Smooth muscle cell of the umbilical artery (primary cell): Measurements from ENCODE around the gene KLK12. TPM values are rescaled to one million over a fixed set of nuclear protein-coding genes. Genes with fewer than 3 reads are reported as not detected.

Source experiments
- total RNA-seq: library from RNA; depleted of rRNA; stranded (reverse); fragments of >200 nt; gene quantifications from 2 replicates; pipeline ENCODE4 v1.2.3, GENCODE V29; 2014

KLK12 gene
- not detected in 2 replicates for total RNA-seq

DNA sequence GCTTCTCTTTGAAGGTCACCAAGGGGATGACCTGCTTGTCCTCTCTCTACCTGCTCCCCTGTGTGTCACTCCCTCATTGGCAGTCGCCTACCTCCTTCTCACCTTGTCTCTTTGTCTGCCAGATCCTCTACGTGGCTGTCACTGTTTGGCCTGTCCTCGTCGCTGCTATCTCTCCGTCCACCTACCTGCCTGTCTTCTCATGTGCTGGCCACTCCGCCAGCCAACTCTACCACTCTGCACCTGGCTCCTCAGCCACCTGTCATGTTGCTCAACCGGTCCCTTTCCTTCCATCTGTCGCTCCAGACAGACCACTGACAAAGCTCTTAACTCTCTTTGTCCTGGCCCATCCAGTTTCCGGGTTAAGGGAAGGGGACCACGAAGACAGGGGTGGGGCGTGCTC is at the start of gene KLK12:
Gene KLK12, minus strand, starts transcription at position 299 of the 400 bp plus-strand sequence. CDS start 381 bp downstream, outside the sequence.

DNA sequence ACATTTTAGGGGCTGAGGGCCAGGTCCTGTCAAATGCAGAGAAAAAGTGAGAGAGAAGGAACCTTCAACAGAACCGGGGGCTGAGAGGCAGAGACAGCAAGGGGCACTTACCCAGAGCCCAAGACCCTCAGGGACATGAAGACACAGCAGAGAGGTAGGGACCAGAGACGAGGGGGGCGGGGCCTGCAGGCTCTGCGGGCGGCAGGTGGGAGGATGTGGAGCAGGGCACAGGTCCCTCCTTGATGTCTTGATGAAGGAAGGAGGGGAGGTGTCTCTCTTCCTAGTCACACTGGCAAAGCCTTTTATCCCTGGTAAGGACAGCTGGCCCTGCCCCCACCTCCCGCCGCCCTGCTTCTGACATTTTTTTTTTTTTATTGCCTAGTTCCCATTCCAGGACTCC is 47.8 kb upstream of the KLK12 start, which contains the start of gene KLK14:
Gene KLK14, minus strand, starts transcription at position 277 of the 400 bp plus-strand sequence. Its CDS starts 273 bp downstream, at position 4.

GRCh38 chr19:51064534-51065220 is 29.9 kb upstream of the KLK12 start, which contains the start of gene KLK13:
KLK13 (minus strand) TSS chr19:51065092; CDS start chr19:51065067, 25 bp downstream.

DNA sequence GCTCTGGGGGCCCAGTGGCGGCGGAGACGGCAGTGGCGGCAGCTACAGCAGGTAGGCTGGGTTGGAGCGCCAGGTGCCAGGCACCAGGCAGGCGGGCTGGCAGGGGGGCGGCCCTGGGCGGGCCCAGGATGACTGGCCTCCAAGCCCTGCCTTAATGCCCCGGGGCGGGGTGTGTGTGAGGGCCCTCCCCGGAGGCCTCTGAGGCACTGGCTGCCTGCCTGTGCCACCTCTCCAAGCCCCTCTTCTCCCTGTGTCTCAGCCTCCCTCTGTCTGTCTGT is 8.3 kb downstream of the KLK12 start, which contains the start of gene KLK11:
Gene KLK11, minus strand, starts transcription at position 63 of the 278 bp plus-strand sequence. CDS start 985 bp downstream, outside the sequence.

DNA sequence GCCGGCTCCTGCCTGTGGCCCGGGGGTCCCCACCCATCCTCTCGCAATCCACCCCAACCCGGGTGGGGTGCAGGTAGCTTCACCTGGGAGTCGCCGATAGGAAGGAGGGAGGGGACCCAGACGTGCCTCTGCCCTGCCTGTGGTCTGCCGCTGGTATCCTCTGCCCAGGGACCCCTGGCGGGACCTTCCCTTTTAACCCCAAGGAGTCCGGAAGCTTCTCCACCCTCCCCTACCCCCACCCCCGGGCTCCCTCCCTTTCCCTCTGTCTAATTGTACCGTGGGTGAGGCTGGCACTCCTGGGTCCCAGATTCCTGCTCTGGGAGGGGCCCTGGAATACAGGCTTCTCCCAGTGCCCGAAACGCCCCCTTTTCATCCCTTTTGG is 15.3 kb downstream of the KLK12 start, which contains the start of gene KLK10:
Gene KLK10, minus strand, starts transcription at position 166 of the 382 bp plus-strand sequence. CDS start 579 bp downstream, outside the sequence.

DNA sequence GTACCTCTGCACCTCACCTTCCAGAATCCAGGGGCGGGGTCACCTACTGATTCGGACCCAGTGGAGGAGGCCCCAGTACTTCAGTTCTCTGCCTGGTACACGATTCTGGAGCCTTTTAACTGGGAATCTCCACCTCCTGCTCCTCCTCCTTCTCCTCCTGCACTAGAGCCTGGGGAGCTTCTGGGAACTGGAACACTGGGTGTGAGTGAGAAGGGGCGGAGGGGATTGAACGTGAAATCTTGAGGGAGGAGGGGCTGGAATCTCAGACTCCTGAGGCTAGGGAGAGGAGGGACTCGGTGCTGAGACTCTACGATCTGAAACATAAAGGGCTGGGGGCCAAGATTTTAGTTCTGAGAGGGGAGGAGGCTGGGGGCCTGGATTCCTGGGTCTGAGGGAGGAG is 33.3 kb downstream of the KLK12 start, which contains the start of gene KLK8:
Gene KLK8, minus strand, starts transcription at position 90 of the 400 bp plus-strand sequence. CDS start 437 bp downstream, outside the sequence.

DNA sequence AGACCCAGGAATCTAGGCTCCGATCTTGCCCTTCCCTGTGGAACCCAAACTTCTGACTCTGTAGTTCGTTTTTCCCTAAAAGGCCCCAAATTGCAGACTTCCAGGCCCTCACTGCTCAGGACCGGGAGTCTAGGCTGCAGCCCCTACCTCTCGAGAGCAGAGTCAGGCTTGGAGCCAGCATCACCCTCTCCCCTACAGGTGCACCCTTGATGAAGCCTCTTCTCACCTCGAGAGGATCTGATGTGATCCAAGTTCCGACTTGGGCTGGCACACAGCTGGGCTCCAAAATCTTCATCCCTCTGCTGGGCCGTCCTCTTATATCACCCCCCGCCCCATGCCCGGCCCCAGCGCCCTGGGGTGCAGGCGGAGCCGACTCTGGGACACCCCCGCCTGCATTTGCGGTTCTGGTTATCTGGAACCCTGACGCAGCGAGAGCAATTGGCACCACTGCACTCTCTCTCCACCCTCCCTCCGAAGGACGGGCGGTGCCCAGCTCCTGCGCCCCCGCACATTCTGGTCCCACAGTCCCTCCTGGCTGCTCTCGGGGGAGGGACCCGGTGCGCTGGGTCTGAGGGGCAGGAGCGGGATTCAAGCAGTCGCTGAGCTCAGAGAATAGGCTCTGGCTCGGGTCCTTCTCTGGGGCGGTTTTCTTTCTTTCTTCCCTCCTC is 51.0 kb downstream of the KLK12 start, which contains the start of gene KLK7:
Gene KLK7, minus strand, starts transcription at position 293 of the 668 bp plus-strand sequence. CDS start 1,518 bp downstream, outside the sequence.

Other genes with a start within 250 kb of the KLK12 start
- not detected in 2 replicates for gene ACP4, start 244.6 kb downstream of the KLK12 start, total RNA-seq
- not detected in 2 replicates for gene KLK1, start 211.2 kb downstream of the KLK12 start, total RNA-seq
- gene KLK15, start 201.4 kb downstream of the KLK12 start, total RNA-seq: not detected in 2 replicates
- not detected in 2 replicates for gene KLK3, start 180.1 kb downstream of the KLK12 start, total RNA-seq
- gene KLK2, start 161.6 kb downstream of the KLK12 start, total RNA-seq: not detected in 2 replicates
- not detected in 2 replicates for gene KLK4, start 123.6 kb downstream of the KLK12 start, total RNA-seq
- not detected in 2 replicates for gene KLK5, start 82.0 kb downstream of the KLK12 start, total RNA-seq
- gene KLK6, start 65.4 kb downstream of the KLK12 start, total RNA-seq: not detected in 2 replicates
- not detected in 2 replicates for gene KLK7, start 51.1 kb downstream of the KLK12 start, total RNA-seq
- not detected in 2 replicates for gene KLK8, start 33.4 kb downstream of the KLK12 start, total RNA-seq
- gene KLK10, start 15.3 kb downstream of the KLK12 start, total RNA-seq: not detected in 2 replicates
- not detected in 2 replicates for gene KLK11, start 8.4 kb downstream of the KLK12 start, total RNA-seq
- not detected in 2 replicates for gene KLK13, start 30.1 kb upstream of the KLK12 start, total RNA-seq
- not detected in 2 replicates for gene KLK14, start 47.9 kb upstream of the KLK12 start, total RNA-seq
- gene CTU1, start 73.4 kb upstream of the KLK12 start, total RNA-seq: 8.6 and 8.7 TPM in 2 replicates
- not detected in 2 replicates for gene SIGLEC9, start 89.9 kb upstream of the KLK12 start, total RNA-seq
- not detected in 2 replicates for gene SIGLEC7, start 107.3 kb upstream of the KLK12 start, total RNA-seq
- not detected in 2 replicates for gene CD33, start 190.1 kb upstream of the KLK12 start, total RNA-seq
- not detected in 2 replicates for gene SIGLECL1, start 216.1 kb upstream of the KLK12 start, total RNA-seq